ENCODE measurements around the gene SNX30.
A peak's percentile ranks its signal among the peaks of the same experiment; 100 is the strongest.

The SNX30 gene

GRCh38 chr9:112796485-112796884 is 45.9 kb downstream of the SNX30 start:
- Histone ChIP-seq H3K4me1 (ENCODE audit: control insufficient read depth, insufficient read depth, low read length) (peaks cover 11% of the 10 kb centered on the region), H3K9me3 (ENCODE audit: control insufficient read depth in 2 of 2, low read length in 2 of 2) (no peaks in the 10 kb centered on the region), H3K9ac (ENCODE audit: low read length in 2 of 2) (no peak overlapping the region), H3K27ac (ENCODE audit: low read length) (no peak overlapping the region), H3K4me3 (ENCODE audit: low read length in 2 of 2) (no peak overlapping the region), H3K27me3 (ENCODE audit: control insufficient read depth in 1 of 2, insufficient read depth in 2 of 2, low read length in 2 of 2) (no peaks in the 10 kb centered on the region), H3K36me3 (ENCODE audit: control insufficient read depth in 2 of 2, insufficient read depth in 2 of 2, low read length in 2 of 2) (no peaks in the 10 kb centered on the region)

- Histone ChIP-seq H3K36me3 (ENCODE audit: control insufficient read depth in 2 of 2, insufficient read depth in 2 of 2, low read length in 2 of 2) (no peaks in the 10 kb centered on the region), H3K27ac (ENCODE audit: low read length) (no peak overlapping the region), H3K4me3 (ENCODE audit: low read length in 2 of 2) (no peak overlapping the region), H3K9me3 (ENCODE audit: control insufficient read depth in 2 of 2, low read length in 2 of 2) (no peaks in the 10 kb centered on the region), H3K27me3 (ENCODE audit: control insufficient read depth in 1 of 2, insufficient read depth in 2 of 2, low read length in 2 of 2) (no peaks in the 10 kb centered on the region), H3K9ac (ENCODE audit: low read length in 2 of 2) (no peak overlapping the region), H3K4me1 (ENCODE audit: control insufficient read depth, insufficient read depth, low read length) (no peaks in the 10 kb centered on the region)
Observed at GRCh38 chr9:112809351-112809848, 58.8 kb downstream of the SNX30 start.

- no peak overlapping the region for H3K27ac ChIP-seq (ENCODE audit: low read length)
- no peaks in the 10 kb centered on the region for H3K36me3 ChIP-seq (ENCODE audit: control insufficient read depth in 2 of 2, insufficient read depth in 2 of 2, low read length in 2 of 2)
- H3K9ac ChIP-seq (ENCODE audit: low read length in 2 of 2) = no peak overlapping the region
- no peaks in the 10 kb centered on the region for H3K27me3 ChIP-seq (ENCODE audit: control insufficient read depth in 1 of 2, insufficient read depth in 2 of 2, low read length in 2 of 2)
- no peaks in the 10 kb centered on the region for H3K4me1 ChIP-seq (ENCODE audit: control insufficient read depth, insufficient read depth, low read length)
- H3K9me3 ChIP-seq (ENCODE audit: control insufficient read depth in 2 of 2, low read length in 2 of 2) = no peaks in the 10 kb centered on the region
- H3K4me3 ChIP-seq (ENCODE audit: low read length in 2 of 2) = no peak overlapping the region
Observed at GRCh38 chr9:112809906-112810305, 59.3 kb downstream of the SNX30 start.

GRCh38 chr9:112810696-112811490 is 60.3 kb downstream of the SNX30 start:
- H3K27ac ChIP-seq (ENCODE audit: low read length) = no peak overlapping the region
- no peaks in the 10 kb centered on the region for H3K27me3 ChIP-seq (ENCODE audit: control insufficient read depth in 1 of 2, insufficient read depth in 2 of 2, low read length in 2 of 2)
- H3K9ac ChIP-seq (ENCODE audit: low read length in 2 of 2) = no peak overlapping the region
- no peaks in the 10 kb centered on the region for H3K36me3 ChIP-seq (ENCODE audit: control insufficient read depth in 2 of 2, insufficient read depth in 2 of 2, low read length in 2 of 2)
- H3K4me1 ChIP-seq (ENCODE audit: control insufficient read depth, insufficient read depth, low read length) = no peaks in the 10 kb centered on the region
- H3K9me3 ChIP-seq (ENCODE audit: control insufficient read depth in 2 of 2, low read length in 2 of 2) = no peaks in the 10 kb centered on the region
- H3K4me3 ChIP-seq (ENCODE audit: low read length in 2 of 2) = no peak overlapping the region

- H3K36me3 ChIP-seq (ENCODE audit: control insufficient read depth in 2 of 2, insufficient read depth in 2 of 2, low read length in 2 of 2) = no peaks in the 10 kb centered on the region
- no peaks in the 10 kb centered on the region for H3K9me3 ChIP-seq (ENCODE audit: control insufficient read depth in 2 of 2, low read length in 2 of 2)
- H3K27ac ChIP-seq (ENCODE audit: low read length) = no peak overlapping the region
- H3K4me1 ChIP-seq (ENCODE audit: control insufficient read depth, insufficient read depth, low read length) = no peaks in the 10 kb centered on the region
- no peak overlapping the region for H3K9ac ChIP-seq (ENCODE audit: low read length in 2 of 2)
- H3K27me3 ChIP-seq (ENCODE audit: control insufficient read depth in 1 of 2, insufficient read depth in 2 of 2, low read length in 2 of 2) = no peaks in the 10 kb centered on the region
- no peak overlapping the region for H3K4me3 ChIP-seq (ENCODE audit: low read length in 2 of 2)
Observed at GRCh38 chr9:112811518-112811917, 61.0 kb downstream of the SNX30 start.

- Histone ChIP-seq H3K36me3 (ENCODE audit: control insufficient read depth in 2 of 2, insufficient read depth in 2 of 2, low read length in 2 of 2) (no peaks in the 10 kb centered on the region), H3K4me1 (ENCODE audit: control insufficient read depth, insufficient read depth, low read length) (peaks cover 7% of the 10 kb centered on the region), H3K9ac (ENCODE audit: low read length in 2 of 2) (no peak overlapping the region), H3K9me3 (ENCODE audit: control insufficient read depth in 2 of 2, low read length in 2 of 2) (no peaks in the 10 kb centered on the region), H3K4me3 (ENCODE audit: low read length in 2 of 2) (no peak overlapping the region), H3K27me3 (ENCODE audit: control insufficient read depth in 1 of 2, insufficient read depth in 2 of 2, low read length in 2 of 2) (no peaks in the 10 kb centered on the region), H3K27ac (ENCODE audit: low read length) (no peak overlapping the region)
Observed at GRCh38 chr9:112815868-112816267, 65.3 kb downstream of the SNX30 start.

- H3K4me1 ChIP-seq (ENCODE audit: control insufficient read depth, insufficient read depth, low read length) = peaks cover 7% of the 10 kb centered on the region
- H3K27me3 ChIP-seq (ENCODE audit: control insufficient read depth in 1 of 2, insufficient read depth in 2 of 2, low read length in 2 of 2) = no peaks in the 10 kb centered on the region
- no peak overlapping the region for H3K27ac ChIP-seq (ENCODE audit: low read length)
- H3K9ac ChIP-seq (ENCODE audit: low read length in 2 of 2) = no peak overlapping the region
- no peaks in the 10 kb centered on the region for H3K9me3 ChIP-seq (ENCODE audit: control insufficient read depth in 2 of 2, low read length in 2 of 2)
- no peaks in the 10 kb centered on the region for H3K36me3 ChIP-seq (ENCODE audit: control insufficient read depth in 2 of 2, insufficient read depth in 2 of 2, low read length in 2 of 2)
- no peak overlapping the region for H3K4me3 ChIP-seq (ENCODE audit: low read length in 2 of 2)
Observed at GRCh38 chr9:112817860-112818203, 67.3 kb downstream of the SNX30 start.

GRCh38 chr9:112819635-112820496 is 69.3 kb downstream of the SNX30 start:
- H3K4me1 ChIP-seq (ENCODE audit: control insufficient read depth, insufficient read depth, low read length) = peaks cover 7% of the 10 kb centered on the region
- no peaks in the 10 kb centered on the region for H3K36me3 ChIP-seq (ENCODE audit: control insufficient read depth in 2 of 2, insufficient read depth in 2 of 2, low read length in 2 of 2)
- H3K27ac ChIP-seq (ENCODE audit: low read length) = no peak overlapping the region
- peak overlapping the region; percentile 29 to 34 for H3K4me3 ChIP-seq (ENCODE audit: low read length in 2 of 2)
- no peaks in the 10 kb centered on the region for H3K9me3 ChIP-seq (ENCODE audit: control insufficient read depth in 2 of 2, low read length in 2 of 2)
- peak overlapping the region in 1 of 2 donors; percentile 36 for H3K9ac ChIP-seq (ENCODE audit: low read length in 2 of 2)
- H3K27me3 ChIP-seq (ENCODE audit: control insufficient read depth in 1 of 2, insufficient read depth in 2 of 2, low read length in 2 of 2) = no peaks in the 10 kb centered on the region

- no peak overlapping the region for H3K27ac ChIP-seq (ENCODE audit: low read length)
- H3K36me3 ChIP-seq (ENCODE audit: control insufficient read depth in 2 of 2, insufficient read depth in 2 of 2, low read length in 2 of 2) = no peaks in the 10 kb centered on the region
- H3K4me3 ChIP-seq (ENCODE audit: low read length in 2 of 2) = no peak overlapping the region
- no peaks in the 10 kb centered on the region for H3K27me3 ChIP-seq (ENCODE audit: control insufficient read depth in 1 of 2, insufficient read depth in 2 of 2, low read length in 2 of 2)
- H3K9ac ChIP-seq (ENCODE audit: low read length in 2 of 2) = no peak overlapping the region
- peaks cover 7% of the 10 kb centered on the region for H3K4me1 ChIP-seq (ENCODE audit: control insufficient read depth, insufficient read depth, low read length)
- H3K9me3 ChIP-seq (ENCODE audit: control insufficient read depth in 2 of 2, low read length in 2 of 2) = no peaks in the 10 kb centered on the region
Observed at GRCh38 chr9:112820881-112821280, 70.3 kb downstream of the SNX30 start.

- Histone ChIP-seq H3K36me3 (ENCODE audit: control insufficient read depth in 2 of 2, insufficient read depth in 2 of 2, low read length in 2 of 2) (no peaks in the 10 kb centered on the region), H3K27ac (ENCODE audit: low read length) (no peak overlapping the region), H3K27me3 (ENCODE audit: control insufficient read depth in 1 of 2, insufficient read depth in 2 of 2, low read length in 2 of 2) (no peaks in the 10 kb centered on the region), H3K9ac (ENCODE audit: low read length in 2 of 2) (no peak overlapping the region), H3K4me1 (ENCODE audit: control insufficient read depth, insufficient read depth, low read length) (peaks cover 7% of the 10 kb centered on the region), H3K9me3 (ENCODE audit: control insufficient read depth in 2 of 2, low read length in 2 of 2) (no peaks in the 10 kb centered on the region), H3K4me3 (ENCODE audit: low read length in 2 of 2) (no peak overlapping the region)
Observed at GRCh38 chr9:112822618-112823017, 72.1 kb downstream of the SNX30 start.

- Histone ChIP-seq H3K27me3 (ENCODE audit: control insufficient read depth in 1 of 2, insufficient read depth in 2 of 2, low read length in 2 of 2) (no peaks in the 10 kb centered on the region), H3K36me3 (ENCODE audit: control insufficient read depth in 2 of 2, insufficient read depth in 2 of 2, low read length in 2 of 2) (no peaks in the 10 kb centered on the region), H3K4me1 (ENCODE audit: control insufficient read depth, insufficient read depth, low read length) (peaks cover 7% of the 10 kb centered on the region), H3K9ac (ENCODE audit: low read length in 2 of 2) (no peak overlapping the region), H3K9me3 (ENCODE audit: control insufficient read depth in 2 of 2, low read length in 2 of 2) (no peaks in the 10 kb centered on the region), H3K27ac (ENCODE audit: low read length) (no peak overlapping the region), H3K4me3 (ENCODE audit: low read length in 2 of 2) (no peak overlapping the region)
Observed at GRCh38 chr9:112823257-112823656, 72.7 kb downstream of the SNX30 start.
